DOHH2 (cell line): ENCODE measurements around the gene PANX3.

ENCODE experiments used
- H3F3A ChIP-seq: fragments of 200-600 bp; sonication (generic), shearing (Covaris generic); 2 replicates; pipeline ENCODE4 v1.6.0; 2016; ENCODE audit warnings: antibody characterized with exemption, mild to moderate bottlenecking; ENCODE audit not compliant: control insufficient read depth, insufficient read depth
- H3K27ac ChIP-seq: fragments of 200-600 bp; sonication (generic); 2 replicates; pipeline ENCODE4 v1.5.1; 2014; ENCODE audit warnings: low read depth, mild to moderate bottlenecking, low read length, moderate library complexity
- H3K27me3 ChIP-seq: fragments of 200-600 bp; sonication (generic); 2 replicates; pipeline ENCODE4 v1.6.1; 2014; ENCODE audit warnings: mild to moderate bottlenecking, low read length, mixed read lengths; ENCODE audit not compliant: control insufficient read depth
- H3K36me3 ChIP-seq: fragments of 200-600 bp; sonication (generic); 2 replicates; pipeline ENCODE4 v1.6.1; 2014; ENCODE audit warnings: mild to moderate bottlenecking, low read length, moderate library complexity, mixed read lengths; ENCODE audit not compliant: control insufficient read depth
- H3K4me1 ChIP-seq: fragments of 200-600 bp; sonication (generic); 2 replicates; pipeline ENCODE4 v1.6.1; 2014; ENCODE audit warnings: mild to moderate bottlenecking, low read length, mixed read lengths; ENCODE audit not compliant: control insufficient read depth
- H3K4me2 ChIP-seq: fragments of 200-600 bp; sonication (generic); 2 replicates; pipeline ENCODE4 v1.6.0; 2014; ENCODE audit warnings: mild to moderate bottlenecking, low read length, moderate library complexity
- H3K4me3 ChIP-seq: fragments of 200-600 bp; sonication (generic); 2 replicates; pipeline ENCODE4 v1.5.1; 2014; ENCODE audit warnings: mild to moderate bottlenecking, low read length, mixed read lengths
- H3K79me2 ChIP-seq: fragments of 200-600 bp; sonication (generic); 2 replicates; pipeline ENCODE4 v1.6.1; 2014; ENCODE audit warnings: mild to moderate bottlenecking, low read length, mixed read lengths; ENCODE audit not compliant: control insufficient read depth
- H3K9me2 ChIP-seq: fragments of 200-600 bp; sonication (generic); replicated peaks from 2 replicates; pipeline ENCODE4 v1.6.1; 2014; ENCODE audit warnings: mild to moderate bottlenecking, low read length, mixed read lengths; ENCODE audit not compliant: control insufficient read depth
- H3K9me3 ChIP-seq: fragments of 200-600 bp; sonication (generic); 2 replicates; pipeline ENCODE4 v1.6.1; 2014; ENCODE audit warnings: antibody characterized with exemption, low read length, mixed read lengths; ENCODE audit not compliant: control insufficient read depth, insufficient read depth
- H4K20me1 ChIP-seq: fragments of 200-600 bp; sonication (generic); 2 replicates; pipeline ENCODE4 v1.6.0; 2014; ENCODE audit warnings: low read depth, mild to moderate bottlenecking, antibody characterized with exemption, low read length, moderate library complexity; ENCODE audit not compliant: control insufficient read depth, insufficient read depth
- EZH2phosphoT487 ChIP-seq: fragments of 200-600 bp; sonication (generic); IDR thresholded peaks from 2 replicates; pipeline ENCODE4 v1.6.1; 2017; ENCODE audit warnings: borderline replicate concordance, mild to moderate bottlenecking, antibody characterized with exemption, low read length, moderate library complexity, mixed read lengths
- TF ChIP-seq, protein P1 (sequence below): fragments of 200-600 bp; sonication (generic); IDR thresholded peaks from one replicate; pipeline ENCODE4 v1.5.1; 2014; ENCODE audit warnings: antibody characterized with exemption, mild to moderate bottlenecking, low read depth, low read length; ENCODE audit not compliant: poor library complexity, severe bottlenecking

Gene PANX3

DNA sequence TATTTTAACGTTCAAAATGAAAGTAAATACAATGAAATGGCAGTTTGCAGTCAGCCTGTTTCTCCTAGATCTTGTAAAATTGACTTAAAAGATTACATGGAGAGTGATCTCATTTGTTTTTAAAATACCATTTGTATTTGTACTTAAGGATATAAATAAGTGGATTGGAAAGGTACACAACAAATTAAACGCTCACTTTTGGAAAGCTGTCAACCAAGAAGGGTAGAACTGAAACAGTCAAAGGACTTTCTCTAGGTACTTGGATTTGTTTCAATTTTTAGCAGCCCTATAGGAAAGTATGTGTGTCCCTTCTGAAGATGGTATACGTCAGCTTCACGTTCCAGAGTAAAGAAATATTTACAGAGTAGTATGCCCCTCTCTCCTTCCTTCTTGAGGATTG lies 18.7 kb downstream of the PANX3 start:
- Histone ChIP-seq H3K4me1 (no peaks in the 10 kb centered on the region), H3K9me2 (no peaks in the 10 kb centered on the region), H3F3A (0 out of 2 replicates have a peak, but pooled peaks cover 2% of the 10 kb centered on the region), H3K4me3 (no peak overlapping the region), H3K79me2 (peaks cover 17% of the 10 kb centered on the region), H3K9me3 (no peaks in the 10 kb centered on the region), H3K27ac (no peak overlapping the region), H3K36me3 (peaks cover 84% of the 10 kb centered on the region), H3K4me2 (no peak overlapping the region), H3K27me3 (no peaks in the 10 kb centered on the region), H4K20me1 (no peaks in the 10 kb centered on the region)
- TF ChIP-seq EZH2phosphoT487, result no peak
- TF ChIP-seq, protein P1, sequence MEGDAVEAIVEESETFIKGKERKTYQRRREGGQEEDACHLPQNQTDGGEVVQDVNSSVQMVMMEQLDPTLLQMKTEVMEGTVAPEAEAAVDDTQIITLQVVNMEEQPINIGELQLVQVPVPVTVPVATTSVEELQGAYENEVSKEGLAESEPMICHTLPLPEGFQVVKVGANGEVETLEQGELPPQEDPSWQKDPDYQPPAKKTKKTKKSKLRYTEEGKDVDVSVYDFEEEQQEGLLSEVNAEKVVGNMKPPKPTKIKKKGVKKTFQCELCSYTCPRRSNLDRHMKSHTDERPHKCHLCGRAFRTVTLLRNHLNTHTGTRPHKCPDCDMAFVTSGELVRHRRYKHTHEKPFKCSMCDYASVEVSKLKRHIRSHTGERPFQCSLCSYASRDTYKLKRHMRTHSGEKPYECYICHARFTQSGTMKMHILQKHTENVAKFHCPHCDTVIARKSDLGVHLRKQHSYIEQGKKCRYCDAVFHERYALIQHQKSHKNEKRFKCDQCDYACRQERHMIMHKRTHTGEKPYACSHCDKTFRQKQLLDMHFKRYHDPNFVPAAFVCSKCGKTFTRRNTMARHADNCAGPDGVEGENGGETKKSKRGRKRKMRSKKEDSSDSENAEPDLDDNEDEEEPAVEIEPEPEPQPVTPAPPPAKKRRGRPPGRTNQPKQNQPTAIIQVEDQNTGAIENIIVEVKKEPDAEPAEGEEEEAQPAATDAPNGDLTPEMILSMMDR, result no peak

DNA sequence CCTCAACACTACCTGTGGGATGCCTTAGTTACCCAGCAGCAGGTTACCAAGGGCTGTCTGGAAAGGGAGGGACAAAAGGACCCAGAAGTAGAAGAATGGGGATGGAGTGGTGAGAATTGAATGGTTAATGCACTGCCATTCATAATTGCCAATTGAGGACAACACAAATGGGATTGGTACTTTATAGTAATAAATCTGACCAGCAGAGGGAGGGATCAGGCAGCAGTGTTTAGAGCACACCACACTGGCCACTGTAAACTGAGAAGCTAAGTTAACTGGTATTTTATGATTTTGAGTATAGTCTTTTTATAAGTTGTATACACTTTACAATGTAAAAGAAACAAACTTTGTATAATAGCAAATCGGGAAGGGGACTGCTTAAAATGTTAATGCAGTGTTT lies 22.1 kb downstream of the PANX3 start:
- TF ChIP-seq, protein P1, result no peak
- TF ChIP-seq EZH2phosphoT487, result no peak
- no peak overlapping the region for H3K4me2 ChIP-seq
- H3K27me3 ChIP-seq, result no peaks in the 10 kb centered on the region
- H3K9me2 ChIP-seq, result no peaks in the 10 kb centered on the region
- no peaks in the 10 kb centered on the region for H3K79me2 ChIP-seq
- H3K9me3 ChIP-seq, result no peaks in the 10 kb centered on the region
- no peaks in the 10 kb centered on the region for H3K4me1 ChIP-seq
- H4K20me1 ChIP-seq, result no peaks in the 10 kb centered on the region
- no peak overlapping the region for H3K27ac ChIP-seq
- no peaks in the 10 kb centered on the region for H3F3A ChIP-seq
- no peak overlapping the region for H3K4me3 ChIP-seq
- peaks cover 77% of the 10 kb centered on the region for H3K36me3 ChIP-seq

DNA sequence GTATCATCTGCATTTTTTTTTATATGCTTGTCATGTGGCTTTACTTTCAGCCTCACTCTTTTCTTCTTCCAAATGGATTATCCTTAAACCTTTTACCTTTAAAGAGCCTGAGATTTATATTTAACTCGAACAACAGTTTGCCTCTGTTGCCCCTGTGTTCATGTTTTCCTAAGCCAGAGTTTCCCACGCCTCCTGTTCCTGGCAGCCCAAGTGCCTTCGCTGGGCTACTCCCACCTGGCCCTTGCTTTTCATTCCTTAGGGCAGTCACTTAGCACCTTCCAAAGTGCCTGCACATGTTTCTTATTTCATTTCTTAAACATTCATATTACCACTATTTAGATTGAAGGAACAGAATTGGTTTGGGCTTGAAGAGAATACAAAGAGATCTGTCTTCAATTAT lies 24.7 kb downstream of the PANX3 start:
- Histone ChIP-seq H3K4me2 (no peak overlapping the region), H3K9me3 (no peaks in the 10 kb centered on the region), H3K27ac (no peak overlapping the region), H3K27me3 (no peaks in the 10 kb centered on the region), H3K9me2 (no peaks in the 10 kb centered on the region), H3K4me1 (no peaks in the 10 kb centered on the region), H4K20me1 (no peaks in the 10 kb centered on the region), H3F3A (no peaks in the 10 kb centered on the region), H3K79me2 (no peaks in the 10 kb centered on the region), H3K36me3 (peaks cover 58% of the 10 kb centered on the region), H3K4me3 (no peak overlapping the region)
- TF ChIP-seq EZH2phosphoT487, result no peak
- TF ChIP-seq, protein P1, result no peak

DNA sequence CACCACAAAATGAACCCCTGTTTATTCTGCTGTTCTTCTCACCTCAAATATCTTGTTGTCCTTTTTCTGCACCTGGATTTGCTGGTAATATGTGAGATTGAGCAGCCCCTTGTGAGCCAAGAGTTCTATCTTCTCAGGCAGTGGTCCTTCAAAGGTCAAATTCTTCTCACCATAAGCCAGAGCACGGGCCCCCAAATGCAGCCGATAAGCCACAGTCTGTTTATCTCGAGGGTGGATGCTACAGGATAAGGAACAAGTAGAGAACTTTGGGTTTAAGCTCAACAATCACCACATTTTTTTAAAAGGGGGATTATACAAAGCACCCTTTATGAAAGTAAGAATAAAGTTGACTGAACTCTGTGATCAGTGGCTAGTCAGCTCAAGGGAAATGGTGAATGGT lies 27.3 kb downstream of the PANX3 start:
- Histone ChIP-seq H4K20me1 (no peaks in the 10 kb centered on the region), H3K4me1 (no peaks in the 10 kb centered on the region), H3F3A (no peaks in the 10 kb centered on the region), H3K4me3 (no peak overlapping the region), H3K27me3 (no peaks in the 10 kb centered on the region), H3K4me2 (no peak overlapping the region), H3K9me2 (no peaks in the 10 kb centered on the region), H3K79me2 (no peaks in the 10 kb centered on the region), H3K9me3 (no peaks in the 10 kb centered on the region), H3K27ac (no peak overlapping the region), H3K36me3 (peaks cover 33% of the 10 kb centered on the region)
- no peak for TF ChIP-seq EZH2phosphoT487
- TF ChIP-seq, protein P1, result no peak
